Ishikawa (cell line): ENCODE data around the gene CEP78.
A peak's percentile ranks its signal among the peaks of the same experiment; 100 is the strongest.

Experiments
- CEBPB ChIP-seq: IDR thresholded peaks from 2 replicates; pipeline ENCODE4 v1.6.1; 2012
- CREB1 ChIP-seq: IDR thresholded peaks from 2 replicates; pipeline ENCODE4 v1.6.1; 2012; ENCODE audit warnings: low read depth
- EGR1 ChIP-seq: IDR thresholded peaks from 2 replicates; pipeline ENCODE4 v1.6.1; 2012
- EP300 ChIP-seq: IDR thresholded peaks from 2 replicates; pipeline ENCODE4 v1.6.1; 2012; ENCODE audit warnings: borderline replicate concordance
- FOXM1 ChIP-seq: IDR thresholded peaks from 2 replicates; pipeline ENCODE4 v1.6.1; 2012; ENCODE audit warnings: low read depth, borderline replicate concordance
- NFIC ChIP-seq: IDR thresholded peaks from 2 replicates; pipeline ENCODE4 v1.6.1; 2012
- RAD21 ChIP-seq: IDR thresholded peaks from 2 replicates; pipeline ENCODE4 v1.6.1; 2012; ENCODE audit warnings: low read depth
- TAF1 ChIP-seq: IDR thresholded peaks from 2 replicates; pipeline ENCODE4 v1.6.1; 2012; ENCODE audit warnings: low read depth, mild to moderate bottlenecking
- TCF12 ChIP-seq: IDR thresholded peaks from 2 replicates; pipeline ENCODE4 v1.6.1; 2012; ENCODE audit warnings: low read depth
- TEAD4 ChIP-seq: IDR thresholded peaks from 2 replicates; pipeline ENCODE4 v1.6.1; 2012
- YY1 ChIP-seq: IDR thresholded peaks from 2 replicates; pipeline ENCODE4 v1.6.1; 2012; ENCODE audit warnings: low read depth
- ZBTB7A ChIP-seq: IDR thresholded peaks from 2 replicates; pipeline ENCODE4 v1.6.1; 2012; ENCODE audit warnings: low read depth
- TF ChIP-seq, protein P1 (sequence below): IDR thresholded peaks from 2 replicates; pipeline ENCODE4 v1.6.1; 2012
- TF ChIP-seq, protein P2 (sequence below): IDR thresholded peaks from 2 replicates; pipeline ENCODE4 v1.6.1; 2012
- TF ChIP-seq, protein P3 (sequence below): IDR thresholded peaks from 2 replicates; pipeline ENCODE4 v1.6.1; 2012; ENCODE audit warnings: low read depth, mild to moderate bottlenecking

Gene CEP78

DNA sequence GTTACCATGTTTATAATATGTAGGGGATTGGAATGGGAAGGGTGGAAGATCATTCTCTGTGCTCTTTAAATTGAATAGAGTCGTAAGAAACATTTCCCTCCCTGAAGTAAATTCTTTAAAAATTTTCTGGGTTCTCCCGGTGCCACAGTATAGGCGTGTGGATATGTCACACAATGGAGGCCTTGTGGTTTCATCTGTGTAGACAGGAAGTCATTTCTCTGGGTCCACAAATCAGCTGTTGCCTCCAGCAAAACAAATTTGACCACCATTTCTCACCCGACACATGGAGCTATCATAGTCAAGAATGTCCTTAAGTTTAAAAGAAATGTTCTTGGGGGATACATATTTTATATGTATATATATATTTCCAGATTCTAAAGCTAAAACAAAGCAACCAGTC lies 17.4 kb downstream of the CEP78 start:
- TF ChIP-seq, protein P1, sequence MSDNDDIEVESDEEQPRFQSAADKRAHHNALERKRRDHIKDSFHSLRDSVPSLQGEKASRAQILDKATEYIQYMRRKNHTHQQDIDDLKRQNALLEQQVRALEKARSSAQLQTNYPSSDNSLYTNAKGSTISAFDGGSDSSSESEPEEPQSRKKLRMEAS = no peak
- TF ChIP-seq YY1 = no peak
- TF ChIP-seq TEAD4 = no peak
- no peak for TF ChIP-seq FOXM1
- TF ChIP-seq CEBPB = no peak
- TF ChIP-seq EP300 = no peak
- TF ChIP-seq, protein P2, sequence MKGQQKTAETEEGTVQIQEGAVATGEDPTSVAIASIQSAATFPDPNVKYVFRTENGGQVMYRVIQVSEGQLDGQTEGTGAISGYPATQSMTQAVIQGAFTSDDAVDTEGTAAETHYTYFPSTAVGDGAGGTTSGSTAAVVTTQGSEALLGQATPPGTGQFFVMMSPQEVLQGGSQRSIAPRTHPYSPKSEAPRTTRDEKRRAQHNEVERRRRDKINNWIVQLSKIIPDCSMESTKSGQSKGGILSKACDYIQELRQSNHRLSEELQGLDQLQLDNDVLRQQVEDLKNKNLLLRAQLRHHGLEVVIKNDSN = no peak

DNA sequence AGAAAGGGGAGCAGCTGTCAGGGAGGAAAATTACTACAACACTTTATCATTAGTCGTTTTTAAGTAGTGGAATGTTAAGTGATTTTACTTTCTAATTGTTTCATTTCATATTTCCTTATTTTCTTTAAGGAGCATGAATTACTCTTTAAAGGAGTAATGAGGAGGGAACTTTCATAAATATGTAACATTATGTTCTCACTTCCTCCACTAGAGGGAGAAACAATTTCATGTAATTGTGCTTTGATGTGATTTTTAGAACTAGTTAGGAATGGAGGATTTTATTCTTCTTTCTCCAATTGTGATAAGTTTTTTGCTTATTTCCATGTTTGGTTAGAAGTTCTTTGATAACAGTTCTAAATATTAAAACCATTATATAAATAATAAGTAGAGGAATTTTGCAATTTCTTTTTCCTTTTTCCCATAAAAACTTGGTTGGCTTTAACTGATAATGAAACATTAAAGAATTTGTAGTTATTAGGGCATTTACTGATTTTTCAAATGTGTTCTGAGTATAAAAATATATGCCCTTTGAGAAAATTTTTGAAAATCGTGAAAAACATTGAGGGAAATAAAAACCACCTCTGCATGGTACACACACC lies 25.6 kb downstream of the CEP78 start:
- TF ChIP-seq RAD21 (peak; percentile 58), ZBTB7A (no peak)

DNA sequence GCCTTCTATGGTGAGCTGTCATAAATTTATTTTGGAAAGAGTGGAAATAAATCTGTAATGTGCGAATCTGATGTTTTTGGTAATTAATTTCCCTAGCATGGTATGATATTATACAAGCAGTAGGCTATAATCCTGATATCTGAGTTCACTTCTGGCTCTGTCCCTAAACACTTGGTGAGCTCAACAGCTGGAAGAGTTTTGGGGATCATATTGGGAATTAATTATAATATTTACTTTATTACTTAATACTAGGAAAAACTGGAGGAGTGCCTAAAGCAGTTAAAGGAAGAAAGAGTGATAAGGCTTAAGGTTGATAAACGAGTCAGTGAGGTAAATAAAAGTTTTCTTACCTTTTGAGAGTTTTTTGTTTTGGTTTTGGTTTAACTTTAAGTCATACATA lies 26.8 kb downstream of the CEP78 start:
- TF ChIP-seq TEAD4 (no peak), TCF12 (no peak), YY1 (no peak), EP300 (no peak), FOXM1 (no peak)
- TF ChIP-seq, protein P2 = no peak
- TF ChIP-seq, protein P3, sequence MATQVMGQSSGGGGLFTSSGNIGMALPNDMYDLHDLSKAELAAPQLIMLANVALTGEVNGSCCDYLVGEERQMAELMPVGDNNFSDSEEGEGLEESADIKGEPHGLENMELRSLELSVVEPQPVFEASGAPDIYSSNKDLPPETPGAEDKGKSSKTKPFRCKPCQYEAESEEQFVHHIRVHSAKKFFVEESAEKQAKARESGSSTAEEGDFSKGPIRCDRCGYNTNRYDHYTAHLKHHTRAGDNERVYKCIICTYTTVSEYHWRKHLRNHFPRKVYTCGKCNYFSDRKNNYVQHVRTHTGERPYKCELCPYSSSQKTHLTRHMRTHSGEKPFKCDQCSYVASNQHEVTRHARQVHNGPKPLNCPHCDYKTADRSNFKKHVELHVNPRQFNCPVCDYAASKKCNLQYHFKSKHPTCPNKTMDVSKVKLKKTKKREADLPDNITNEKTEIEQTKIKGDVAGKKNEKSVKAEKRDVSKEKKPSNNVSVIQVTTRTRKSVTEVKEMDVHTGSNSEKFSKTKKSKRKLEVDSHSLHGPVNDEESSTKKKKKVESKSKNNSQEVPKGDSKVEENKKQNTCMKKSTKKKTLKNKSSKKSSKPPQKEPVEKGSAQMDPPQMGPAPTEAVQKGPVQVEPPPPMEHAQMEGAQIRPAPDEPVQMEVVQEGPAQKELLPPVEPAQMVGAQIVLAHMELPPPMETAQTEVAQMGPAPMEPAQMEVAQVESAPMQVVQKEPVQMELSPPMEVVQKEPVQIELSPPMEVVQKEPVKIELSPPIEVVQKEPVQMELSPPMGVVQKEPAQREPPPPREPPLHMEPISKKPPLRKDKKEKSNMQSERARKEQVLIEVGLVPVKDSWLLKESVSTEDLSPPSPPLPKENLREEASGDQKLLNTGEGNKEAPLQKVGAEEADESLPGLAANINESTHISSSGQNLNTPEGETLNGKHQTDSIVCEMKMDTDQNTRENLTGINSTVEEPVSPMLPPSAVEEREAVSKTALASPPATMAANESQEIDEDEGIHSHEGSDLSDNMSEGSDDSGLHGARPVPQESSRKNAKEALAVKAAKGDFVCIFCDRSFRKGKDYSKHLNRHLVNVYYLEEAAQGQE = no peak

DNA sequence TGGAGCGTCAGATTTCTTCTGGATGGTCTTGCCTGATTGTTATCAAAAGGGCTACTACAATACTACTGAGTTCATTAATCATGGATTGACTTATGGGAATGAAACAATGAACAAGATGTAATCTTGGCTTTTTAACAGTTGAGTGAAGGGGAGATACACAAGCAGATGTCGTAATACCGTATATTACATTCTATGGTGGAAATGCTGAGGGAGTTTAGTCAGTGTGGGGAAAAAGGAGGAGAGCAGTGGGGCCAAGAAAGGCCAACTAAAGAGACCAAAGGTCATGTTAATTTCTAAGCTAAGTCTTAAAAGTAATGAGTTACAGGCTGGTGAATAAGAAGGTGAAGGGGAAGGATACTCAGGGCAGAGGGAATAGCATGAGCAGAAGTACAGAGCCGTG lies 32.0 kb downstream of the CEP78 start:
- TF ChIP-seq TCF12 (no peak), ZBTB7A (no peak), TEAD4 (no peak), CREB1 (no peak), EP300 (no peak)
- TF ChIP-seq, protein P1 = no peak

DNA sequence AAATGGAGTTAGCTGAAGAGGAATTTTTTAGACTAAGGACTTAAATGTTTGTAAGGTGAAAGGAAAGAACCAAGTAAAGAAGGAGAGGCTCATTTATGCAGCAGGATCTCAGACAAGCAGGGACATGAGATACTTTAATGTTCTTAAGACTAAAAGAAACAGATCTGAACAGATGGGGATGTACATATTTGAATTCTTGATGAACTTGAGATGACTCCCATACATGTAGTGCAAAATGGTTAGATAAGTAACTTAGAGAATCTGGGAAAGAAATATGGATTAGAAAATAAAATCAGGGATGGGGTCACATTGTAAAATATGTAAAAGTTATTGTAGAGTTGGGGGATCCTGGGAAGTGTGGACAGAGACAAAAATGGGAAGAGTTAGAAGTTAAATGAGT lies 33.9 kb downstream of the CEP78 start:
- TF ChIP-seq NFIC = no peak
- TF ChIP-seq, protein P3 = no peak
- TF ChIP-seq RAD21 = no peak
- no peak for TF ChIP-seq EP300
- TF ChIP-seq EGR1 = no peak
- TF ChIP-seq, protein P2 = no peak
- TF ChIP-seq ZBTB7A = no peak
- TF ChIP-seq YY1 = no peak
- no peak for TF ChIP-seq TAF1
- TF ChIP-seq CEBPB = no peak
- no peak for TF ChIP-seq TCF12
- TF ChIP-seq, protein P1 = no peak
- no peak for TF ChIP-seq FOXM1
- no peak for TF ChIP-seq CREB1
- no peak for TF ChIP-seq TEAD4

DNA sequence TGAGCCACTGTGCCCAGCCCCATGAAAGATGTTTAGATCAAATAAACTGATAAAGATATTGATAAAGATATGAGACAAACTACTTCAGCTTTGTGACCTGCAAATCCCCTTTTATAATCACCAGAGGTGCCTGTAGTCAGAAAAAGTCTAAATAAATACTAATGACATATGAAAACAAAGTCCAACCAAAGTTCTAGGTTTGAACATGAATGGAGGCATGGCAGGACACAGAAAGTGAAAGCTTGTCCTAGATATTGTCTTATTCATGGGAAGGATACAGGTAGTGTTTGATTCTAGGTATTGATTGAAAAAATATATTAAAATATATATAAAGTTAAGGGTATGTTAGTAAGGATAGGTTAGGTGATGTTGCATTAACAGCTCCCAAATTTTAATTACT lies 36.4 kb downstream of the CEP78 start:
- TF ChIP-seq RAD21 = no peak
- no peak for TF ChIP-seq ZBTB7A
- TF ChIP-seq TEAD4 = no peak
- TF ChIP-seq NFIC = no peak
- TF ChIP-seq TAF1 = no peak
- no peak for TF ChIP-seq CEBPB
- TF ChIP-seq, protein P3 = no peak
- no peak for TF ChIP-seq EP300
- TF ChIP-seq EGR1 = no peak
- TF ChIP-seq TCF12 = no peak
- TF ChIP-seq FOXM1 = no peak
